ENCODE data around the gene SLC16A7.

The SLC16A7 gene

DNA sequence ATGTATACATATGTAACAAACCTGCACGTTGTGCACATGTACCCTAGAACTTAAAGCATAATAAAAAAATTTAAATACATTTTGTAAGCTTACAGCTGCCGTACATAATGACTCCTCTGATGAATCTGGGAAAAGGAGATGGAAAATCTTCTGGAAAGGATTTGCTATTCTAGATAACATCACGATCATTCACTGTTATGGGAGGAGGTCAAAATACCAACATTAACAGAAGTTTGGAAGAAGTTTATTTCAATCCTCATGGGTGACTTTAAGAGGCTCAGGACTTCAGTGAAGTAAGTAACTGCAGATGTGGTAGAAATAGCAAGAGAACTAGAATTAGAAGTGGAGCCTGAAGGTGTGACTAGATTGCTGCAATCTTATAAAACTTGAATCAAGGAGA is 172.2 kb downstream of the SLC16A7 start:
- Mint-ChIP-seq H3K4me1 (no peaks in the 10 kb centered on the region), H3K9me3 (peaks cover 2% of the 10 kb centered on the region), H3K4me3 (no peak overlapping the region), H3K27me3 (no peaks in the 10 kb centered on the region), H3K36me3 (peaks cover 15% of the 10 kb centered on the region), H3K27ac (no peak overlapping the region)
- CTCF ChIA-PET: interaction anchor here (1.4 kb wide), 1 partner anchor 39 kb away, joined by 3 read pairs; no protein-coding TSS in a partner anchor
- no peak for DNase-seq

DNA sequence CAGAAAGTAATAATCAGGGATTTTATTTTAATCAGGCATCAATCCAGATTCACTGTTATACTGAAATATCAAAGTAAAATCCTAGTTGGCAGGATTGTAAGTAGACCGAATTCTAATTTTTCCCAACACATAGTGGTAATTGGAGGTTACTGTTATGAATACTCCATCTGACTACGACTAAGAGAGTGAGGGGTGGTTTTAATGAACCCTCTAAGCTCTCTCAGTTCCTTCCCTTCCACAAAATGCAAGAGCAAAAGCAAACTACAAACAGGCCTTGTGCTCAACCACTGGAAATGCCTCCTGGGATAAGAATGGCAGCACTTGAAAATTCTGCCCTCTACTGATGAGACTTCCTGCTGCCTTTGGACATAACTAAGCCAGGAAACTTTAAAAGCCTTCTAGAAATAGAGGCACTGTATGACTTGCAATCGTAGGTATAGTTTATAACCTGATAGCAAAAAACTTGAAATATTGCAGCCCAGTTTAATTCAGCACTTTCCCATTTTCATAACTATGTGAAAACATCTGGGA is 184.8 kb downstream of the SLC16A7 start:
- Mint-ChIP-seq H3K27ac (no peak overlapping the region), H3K4me1 (no peaks in the 10 kb centered on the region), H3K4me3 (no peak overlapping the region), H3K9me3 (no peaks in the 10 kb centered on the region), H3K27me3 (no peaks in the 10 kb centered on the region), H3K36me3 (peaks cover 11% of the 10 kb centered on the region)
- no peak for DNase-seq
- CTCF ChIA-PET: no interaction called here

DNA sequence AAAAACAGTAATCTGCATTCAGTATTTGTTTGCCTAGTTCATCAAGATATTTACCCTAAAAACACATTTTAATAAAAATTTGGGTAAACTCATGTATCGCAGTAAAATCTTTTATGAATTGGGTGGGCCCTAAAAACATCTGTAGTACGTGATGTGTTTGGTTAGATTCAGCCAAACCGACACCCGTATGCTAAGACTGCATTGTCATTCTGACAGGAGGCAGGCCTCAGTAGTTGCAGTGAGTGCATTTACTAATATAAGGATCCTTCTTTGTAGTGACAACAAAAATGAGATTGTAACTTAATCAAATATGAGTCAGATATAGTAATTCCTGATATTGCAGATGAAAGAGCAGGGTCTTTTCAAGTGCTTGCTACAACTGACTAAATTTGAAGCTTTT is 191.8 kb downstream of the SLC16A7 start:
- no peak for DNase-seq
- no peaks in the 10 kb centered on the region for H3K4me1 Mint-ChIP-seq
- no peak overlapping the region for H3K27ac Mint-ChIP-seq
- H3K4me3 Mint-ChIP-seq: no peak overlapping the region
- CTCF ChIA-PET: no interaction called here
- peaks cover 3% of the 10 kb centered on the region for H3K36me3 Mint-ChIP-seq
- H3K27me3 Mint-ChIP-seq: no peaks in the 10 kb centered on the region
- peaks cover 5% of the 10 kb centered on the region for H3K9me3 Mint-ChIP-seq

DNA sequence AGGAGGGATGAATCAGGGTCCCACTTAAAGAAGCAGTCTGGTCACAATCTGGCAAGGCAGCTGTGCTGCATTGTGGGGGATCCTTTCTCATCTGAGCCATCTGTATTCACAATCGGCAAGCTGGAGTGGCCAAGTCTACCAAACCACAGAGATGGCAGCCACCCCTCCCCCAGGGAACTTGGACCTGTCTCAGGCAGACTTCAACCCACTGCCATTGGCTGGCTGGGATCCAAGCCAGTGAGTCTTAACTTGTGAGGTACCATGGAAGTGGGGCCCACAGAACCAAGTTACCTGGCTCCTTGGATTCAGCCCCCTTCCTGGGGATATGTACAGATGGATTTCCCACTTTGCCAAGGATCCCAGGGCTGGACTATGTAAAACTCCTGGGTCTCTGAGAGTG is 196.8 kb downstream of the SLC16A7 start:
- H3K36me3 Mint-ChIP-seq: peaks cover 10% of the 10 kb centered on the region
- CTCF ChIA-PET: no interaction called here
- no peak overlapping the region for H3K4me3 Mint-ChIP-seq
- no peak for DNase-seq
- peak overlapping the region; percentile 11 for H3K27ac Mint-ChIP-seq
- H3K4me1 Mint-ChIP-seq: no peaks in the 10 kb centered on the region
- peaks cover 34% of the 10 kb centered on the region for H3K9me3 Mint-ChIP-seq
- H3K27me3 Mint-ChIP-seq: no peaks in the 10 kb centered on the region

DNA sequence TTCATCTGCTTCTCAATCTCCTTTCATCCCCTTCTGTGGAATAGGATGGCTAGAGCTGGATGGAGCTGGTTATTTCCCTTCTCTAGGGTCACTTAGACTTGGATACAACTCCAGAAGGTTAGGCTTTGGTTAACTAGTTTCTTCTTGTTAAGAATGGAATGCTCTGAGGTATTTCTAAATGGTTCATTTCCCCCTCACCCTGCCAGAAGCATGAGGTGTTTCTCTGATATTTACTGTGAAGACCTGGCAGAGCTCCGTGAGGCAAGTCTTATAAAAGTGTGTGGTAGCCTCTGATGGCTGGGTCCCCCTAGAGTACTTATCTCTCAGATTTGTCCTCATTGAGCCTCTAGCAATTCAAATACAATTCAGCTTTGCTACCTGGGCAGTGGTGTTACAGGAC is 207.9 kb downstream of the SLC16A7 start:
- no peak overlapping the region for H3K27ac Mint-ChIP-seq

DNA sequence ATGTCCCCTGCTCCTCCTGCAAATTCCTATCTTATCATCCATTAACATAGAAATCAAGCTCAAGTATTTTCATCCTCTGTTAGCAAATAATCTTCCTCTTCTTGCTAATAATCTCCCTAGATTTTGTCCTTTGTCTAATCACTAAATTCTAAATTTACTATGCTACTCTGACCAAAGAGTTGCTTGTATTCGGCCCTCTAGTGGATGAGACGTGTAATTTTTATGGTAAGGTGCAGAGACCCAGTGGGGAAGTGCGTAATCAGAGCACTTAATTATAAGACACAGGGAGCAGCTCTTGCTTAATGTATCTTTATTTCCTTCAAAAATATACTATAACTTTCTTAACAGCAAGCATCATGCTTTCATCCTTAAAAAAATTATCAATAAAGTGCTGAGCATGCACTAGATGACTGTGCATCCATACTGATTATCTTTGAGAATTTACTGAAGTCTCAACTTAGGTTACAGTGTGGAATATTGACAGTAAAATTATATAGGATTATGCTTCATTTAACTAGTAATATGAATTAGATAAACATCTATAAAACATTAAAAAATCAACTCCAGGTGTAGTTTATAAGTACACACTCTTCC is 212.6 kb downstream of the SLC16A7 start:
- DNase-seq: no peak
- no peaks in the 10 kb centered on the region for H3K9me3 Mint-ChIP-seq
- no peaks in the 10 kb centered on the region for H3K4me1 Mint-ChIP-seq
- no peaks in the 10 kb centered on the region for H3K27me3 Mint-ChIP-seq
- H3K4me3 Mint-ChIP-seq: no peak overlapping the region
- CTCF ChIA-PET: interaction anchor here (0.7 to 3.9 kb wide), 9 partner anchors 12 to 408 kb away, joined by 3 to 17 read pairs (median 4); no protein-coding TSS in a partner anchor
- H3K27ac Mint-ChIP-seq: no peak overlapping the region
- no peaks in the 10 kb centered on the region for H3K36me3 Mint-ChIP-seq

More for the DNA sequence above, 207.9 kb downstream of the SLC16A7 start:
- CTCF ChIA-PET: no interaction called here
- Mint-ChIP-seq H3K36me3 (no peaks in the 10 kb centered on the region), H3K4me3 (no peak overlapping the region), H3K9me3 (peaks cover 9% of the 10 kb centered on the region), H3K4me1 (no peaks in the 10 kb centered on the region), H3K27me3 (no peaks in the 10 kb centered on the region)
- no peak for DNase-seq

DNA sequence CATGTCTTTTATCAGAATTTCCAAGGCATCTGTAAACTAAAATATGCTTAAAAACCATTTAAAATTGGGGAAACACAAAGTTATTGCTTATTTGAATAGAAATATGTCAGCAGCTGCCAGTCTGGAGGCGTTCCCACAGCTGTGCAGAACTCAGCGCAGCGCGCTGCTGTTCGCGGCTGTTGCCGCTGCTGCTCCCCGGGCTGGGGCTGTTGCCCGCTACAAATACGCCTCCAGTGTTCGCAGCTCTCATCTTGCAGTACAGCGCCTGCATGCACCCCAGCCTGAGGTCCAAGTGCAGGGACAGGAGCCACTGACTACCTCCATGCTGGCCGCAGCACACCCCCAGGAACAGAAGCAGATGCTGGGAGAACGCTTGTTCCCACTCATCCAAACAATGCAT is 216.2 kb downstream of the SLC16A7 start:
- no peak overlapping the region for H3K4me3 Mint-ChIP-seq
- no peak overlapping the region for H3K27ac Mint-ChIP-seq
- DNase-seq: no peak
- no peaks in the 10 kb centered on the region for H3K9me3 Mint-ChIP-seq
- H3K4me1 Mint-ChIP-seq: no peaks in the 10 kb centered on the region
- H3K36me3 Mint-ChIP-seq: no peaks in the 10 kb centered on the region
- CTCF ChIA-PET: no interaction called here
- no peaks in the 10 kb centered on the region for H3K27me3 Mint-ChIP-seq

DNA sequence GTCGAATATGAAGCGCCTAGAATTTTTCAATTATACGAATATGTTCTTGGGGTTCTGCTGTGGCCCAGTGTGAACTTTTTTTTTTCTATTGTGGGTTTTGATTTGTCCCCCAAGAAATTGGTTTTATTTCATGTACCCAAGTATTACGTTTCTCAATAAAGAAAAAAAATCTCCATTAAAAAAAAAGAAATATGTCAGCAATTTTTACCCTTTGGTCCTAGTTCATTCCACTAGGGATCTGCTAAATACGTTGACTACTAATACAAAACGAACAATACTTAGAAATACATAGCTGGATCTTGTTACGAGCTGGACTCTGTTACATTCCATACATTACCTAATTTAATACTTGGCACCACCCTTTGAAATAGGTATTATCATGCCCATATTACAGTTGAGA is 216.9 kb downstream of the SLC16A7 start:
- Mint-ChIP-seq H3K27ac (no peak overlapping the region), H3K27me3 (no peaks in the 10 kb centered on the region), H3K4me1 (no peaks in the 10 kb centered on the region), H3K4me3 (no peak overlapping the region), H3K9me3 (no peaks in the 10 kb centered on the region), H3K36me3 (no peaks in the 10 kb centered on the region)
- CTCF ChIA-PET: no interaction called here
- DNase-seq: no peak

DNA sequence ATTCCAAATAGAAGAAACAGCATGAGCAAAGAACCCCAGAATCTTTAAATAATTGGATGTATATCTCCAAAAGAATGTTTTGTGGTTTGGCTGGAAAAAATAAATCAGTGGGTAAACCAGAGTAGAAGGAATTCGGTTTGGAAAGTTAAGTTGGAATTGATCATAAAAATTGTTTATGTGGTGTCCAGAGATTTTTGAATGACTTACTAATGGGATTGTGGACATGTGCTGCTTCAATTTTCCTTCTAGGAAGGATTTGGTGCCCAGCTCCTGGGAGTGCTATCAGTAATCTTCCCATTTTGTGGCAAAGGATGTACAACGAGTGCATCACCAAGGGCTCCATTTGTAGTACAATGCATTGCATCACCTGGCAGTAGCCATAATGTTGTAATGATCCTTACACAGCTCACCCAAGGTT is 224.8 kb downstream of the SLC16A7 start:
- no peaks in the 10 kb centered on the region for H3K27me3 Mint-ChIP-seq
- H3K27ac Mint-ChIP-seq: no peak overlapping the region
- no peaks in the 10 kb centered on the region for H3K9me3 Mint-ChIP-seq
- no peak overlapping the region for H3K4me3 Mint-ChIP-seq
- CTCF ChIA-PET: interaction anchor here (1.2 kb wide), 1 partner anchor 11 kb away, joined by 3 read pairs; no protein-coding TSS in a partner anchor
- H3K4me1 Mint-ChIP-seq: no peaks in the 10 kb centered on the region
- H3K36me3 Mint-ChIP-seq: no peaks in the 10 kb centered on the region
- no peak for DNase-seq

DNA sequence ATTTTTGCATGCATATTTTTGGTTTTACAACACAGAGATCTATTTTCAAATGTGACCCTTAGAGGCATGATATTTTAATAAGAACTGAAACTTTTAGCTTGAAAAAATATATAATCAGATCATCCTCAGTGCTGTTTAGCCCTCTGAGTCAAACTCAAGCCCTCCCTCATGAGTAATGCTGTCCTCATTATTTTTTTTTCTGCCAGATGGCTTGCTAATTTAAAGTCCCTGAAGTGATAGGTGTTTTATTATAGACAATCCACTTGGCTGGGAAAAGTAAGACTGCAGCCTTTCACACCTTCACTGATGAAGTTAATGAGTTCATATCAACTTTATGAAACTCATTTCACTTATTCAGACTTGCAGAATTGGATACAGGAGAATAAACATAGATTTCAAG is 227.7 kb downstream of the SLC16A7 start:
- CTCF ChIA-PET: no interaction called here
- no peaks in the 10 kb centered on the region for H3K9me3 Mint-ChIP-seq

DNA sequence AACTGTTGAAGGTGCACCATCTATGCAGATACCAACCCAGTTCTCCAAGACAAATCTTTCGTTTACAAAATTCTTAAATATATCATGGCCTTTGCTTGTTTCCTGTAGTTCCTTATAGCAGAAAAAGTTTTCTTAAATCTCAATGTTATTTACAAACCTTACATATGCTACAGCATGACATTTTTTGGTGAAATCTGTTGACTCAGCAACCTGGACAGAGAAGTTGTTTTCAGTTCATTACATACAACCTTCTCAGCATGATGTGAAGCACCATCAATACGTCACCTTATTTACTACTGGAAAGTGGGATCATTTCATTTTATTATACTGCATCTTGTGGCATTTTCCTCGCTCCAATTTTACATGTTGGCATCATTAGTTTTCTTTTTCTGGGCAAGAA is 231.9 kb downstream of the SLC16A7 start:
- DNase-seq: no peak
- Mint-ChIP-seq H3K9me3 (no peaks in the 10 kb centered on the region), H3K27ac (no peak overlapping the region), H3K27me3 (no peaks in the 10 kb centered on the region), H3K4me3 (no peak overlapping the region), H3K36me3 (no peaks in the 10 kb centered on the region), H3K4me1 (no peaks in the 10 kb centered on the region)
- CTCF ChIA-PET: no interaction called here

More for the DNA sequence above, 227.7 kb downstream of the SLC16A7 start:
- H3K27me3 Mint-ChIP-seq: no peaks in the 10 kb centered on the region
- H3K36me3 Mint-ChIP-seq: no peaks in the 10 kb centered on the region
- H3K27ac Mint-ChIP-seq: no peak overlapping the region
- H3K4me1 Mint-ChIP-seq: no peaks in the 10 kb centered on the region
- DNase-seq: no peak
- no peak overlapping the region for H3K4me3 Mint-ChIP-seq

DNA sequence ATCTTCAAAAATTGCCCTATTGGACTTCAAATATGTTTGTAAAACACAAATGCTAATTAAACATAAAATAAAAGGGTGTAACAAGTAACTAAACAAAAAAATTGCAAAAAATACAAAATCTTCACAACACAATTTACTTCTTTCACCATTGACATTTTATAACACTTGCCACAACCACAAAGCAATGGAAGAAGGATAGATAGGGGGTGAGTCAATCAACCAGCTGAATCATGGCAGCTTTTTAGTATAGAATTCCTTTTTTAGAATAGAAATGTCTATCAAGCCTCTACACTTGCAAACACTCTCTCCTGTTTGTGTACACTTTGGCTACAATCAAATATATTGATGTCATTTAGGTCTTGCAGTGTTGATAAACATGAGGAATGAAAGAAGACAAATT is 232.7 kb downstream of the SLC16A7 start:
- DNase-seq: no peak
- Mint-ChIP-seq H3K4me1 (no peaks in the 10 kb centered on the region), H3K27ac (no peak overlapping the region), H3K9me3 (no peaks in the 10 kb centered on the region), H3K4me3 (no peak overlapping the region), H3K27me3 (no peaks in the 10 kb centered on the region), H3K36me3 (no peaks in the 10 kb centered on the region)
- CTCF ChIA-PET: no interaction called here

DNA sequence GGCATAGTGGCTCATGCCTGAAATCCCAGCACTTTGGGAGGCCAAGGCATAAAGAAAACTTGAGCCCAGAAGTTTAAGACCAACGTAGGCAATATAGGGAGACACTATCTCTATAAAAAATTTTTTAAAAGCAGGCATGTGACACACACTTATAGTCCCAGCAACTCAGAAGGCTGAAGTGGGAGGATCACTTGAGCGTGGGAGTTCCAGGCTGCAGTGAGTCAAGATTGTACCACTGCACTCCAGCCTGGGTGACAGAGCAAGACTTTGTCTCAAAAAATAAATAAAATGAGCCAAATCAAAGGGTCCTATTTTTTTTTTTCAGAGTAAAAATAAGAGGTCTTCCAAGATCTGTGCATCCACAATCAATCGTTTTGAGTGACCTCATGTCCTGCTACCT is 237.6 kb downstream of the SLC16A7 start:
- Mint-ChIP-seq H3K4me1 (no peaks in the 10 kb centered on the region), H3K36me3 (no peaks in the 10 kb centered on the region), H3K27ac (no peak overlapping the region), H3K27me3 (no peaks in the 10 kb centered on the region), H3K4me3 (no peak overlapping the region), H3K9me3 (no peaks in the 10 kb centered on the region)
- CTCF ChIA-PET: interaction anchor here (1.4 kb wide), 1 partner anchor 430 kb away, joined by 8 read pairs; no protein-coding TSS in a partner anchor
- no peak for DNase-seq

DNA sequence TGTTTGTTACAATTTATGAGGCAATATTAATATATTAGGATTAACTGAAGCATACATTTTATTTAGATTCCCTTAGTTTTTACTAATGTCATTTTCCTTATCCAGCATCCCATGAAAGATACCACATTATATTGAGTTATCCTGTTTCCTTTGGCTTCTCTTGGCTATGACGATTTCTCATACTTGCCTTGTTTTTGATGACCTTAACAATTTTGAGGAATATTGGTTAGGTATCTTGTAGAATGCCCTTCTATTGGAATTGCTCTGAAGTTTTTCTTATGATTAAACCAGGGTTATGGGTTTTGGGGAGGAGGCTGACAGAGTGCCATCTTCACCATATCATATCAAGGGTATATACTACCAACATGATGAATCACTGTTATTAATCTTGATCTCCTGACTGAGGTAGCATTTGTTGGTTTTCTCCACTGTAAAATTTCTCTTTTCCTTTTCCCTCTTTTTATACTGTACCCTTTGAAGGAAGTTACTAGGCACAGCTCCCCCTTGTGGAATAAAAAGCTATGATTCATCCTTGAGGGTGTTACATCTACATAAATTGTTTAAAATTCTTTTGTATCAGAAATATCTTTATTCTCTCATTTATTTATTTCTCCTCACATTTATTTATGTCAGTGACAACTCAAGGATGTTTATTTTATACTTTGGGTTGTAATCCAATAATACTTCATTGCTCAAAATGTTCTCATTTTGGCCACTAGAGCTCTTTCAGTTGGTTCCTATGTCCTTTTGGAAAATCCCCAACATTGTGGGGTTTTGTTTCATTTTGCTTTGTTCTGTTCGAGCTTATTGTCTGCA is 239.0 kb downstream of the SLC16A7 start:
- no peaks in the 10 kb centered on the region for H3K27me3 Mint-ChIP-seq
- H3K4me1 Mint-ChIP-seq: no peaks in the 10 kb centered on the region
- no peak for DNase-seq
- H3K4me3 Mint-ChIP-seq: no peak overlapping the region
- H3K9me3 Mint-ChIP-seq: no peaks in the 10 kb centered on the region
- no peak overlapping the region for H3K27ac Mint-ChIP-seq
- no peaks in the 10 kb centered on the region for H3K36me3 Mint-ChIP-seq
- CTCF ChIA-PET: interaction anchor here (0.6 to 2.0 kb wide), 16 partner anchors 9 to 834 kb away, joined by 3 to 22 read pairs (median 4); no protein-coding TSS in a partner anchor
